GM12873 (cell line): ENCODE measurements around the gene ABHD16B.

Experiments
- CTCF ChIP-seq: IDR thresholded peaks from 2 replicates; pipeline ENCODE4 v1.5.1; 2012; ENCODE audit warnings: low read depth, mild to moderate bottlenecking, moderate library complexity, low read length, control low read depth; ENCODE audit not compliant: insufficient read depth; ENCODE audit errors: missing control alignments

Gene ABHD16B

GRCh38 chr20:63861365-63861934 lies at the start of gene ABHD16B:
ABHD16B (plus strand) TSS chr20:63861498; CDS start chr20:63861541, 43 bp downstream.
- no peak for TF ChIP-seq CTCF

GRCh38 chr20:63814891-63815614 lies 46.2 kb upstream of the ABHD16B start:
- no peak for TF ChIP-seq CTCF

DNA sequence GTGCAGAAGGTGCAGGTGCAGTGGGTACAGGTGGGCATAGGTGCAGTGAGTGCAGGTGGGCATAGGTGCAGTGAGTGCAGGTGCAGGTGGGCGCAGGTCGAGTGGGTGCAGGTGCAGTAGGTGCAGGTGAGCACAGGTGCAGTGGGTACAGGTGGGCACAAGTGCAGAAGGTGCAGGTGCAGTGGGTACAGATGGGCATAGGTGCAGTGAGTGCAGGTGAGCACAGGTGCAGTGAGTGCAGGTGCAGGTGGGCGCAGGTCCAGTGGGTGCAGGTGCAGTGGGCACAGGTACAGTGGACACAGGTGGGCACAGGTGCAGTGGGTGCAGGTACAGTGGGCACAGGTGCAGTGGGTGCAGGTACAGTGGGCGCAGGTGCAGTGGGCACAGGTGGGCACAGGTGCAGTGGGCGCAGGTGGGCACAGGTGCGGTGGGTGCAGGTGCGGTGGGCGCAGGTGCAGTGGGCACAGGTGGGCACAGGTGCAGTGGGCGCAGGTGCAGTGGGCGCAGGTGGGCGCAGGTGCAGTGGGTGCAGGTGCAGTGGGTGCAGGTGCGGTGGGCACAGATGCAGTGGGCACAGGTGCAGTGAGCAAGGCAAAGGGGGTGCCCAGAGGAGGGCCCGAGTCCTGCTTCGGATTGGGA lies 45.6 kb upstream of the ABHD16B start:
- TF ChIP-seq CTCF = no peak

GRCh38 chr20:63819224-63819921 lies 41.9 kb upstream of the ABHD16B start:
- TF ChIP-seq CTCF = no peak

GRCh38 chr20:63821811-63822210 lies 39.5 kb upstream of the ABHD16B start:
- no peak for TF ChIP-seq CTCF

- TF ChIP-seq CTCF = no peak
Observed at GRCh38 chr20:63822276-63822696, 39.0 kb upstream of the ABHD16B start.

DNA sequence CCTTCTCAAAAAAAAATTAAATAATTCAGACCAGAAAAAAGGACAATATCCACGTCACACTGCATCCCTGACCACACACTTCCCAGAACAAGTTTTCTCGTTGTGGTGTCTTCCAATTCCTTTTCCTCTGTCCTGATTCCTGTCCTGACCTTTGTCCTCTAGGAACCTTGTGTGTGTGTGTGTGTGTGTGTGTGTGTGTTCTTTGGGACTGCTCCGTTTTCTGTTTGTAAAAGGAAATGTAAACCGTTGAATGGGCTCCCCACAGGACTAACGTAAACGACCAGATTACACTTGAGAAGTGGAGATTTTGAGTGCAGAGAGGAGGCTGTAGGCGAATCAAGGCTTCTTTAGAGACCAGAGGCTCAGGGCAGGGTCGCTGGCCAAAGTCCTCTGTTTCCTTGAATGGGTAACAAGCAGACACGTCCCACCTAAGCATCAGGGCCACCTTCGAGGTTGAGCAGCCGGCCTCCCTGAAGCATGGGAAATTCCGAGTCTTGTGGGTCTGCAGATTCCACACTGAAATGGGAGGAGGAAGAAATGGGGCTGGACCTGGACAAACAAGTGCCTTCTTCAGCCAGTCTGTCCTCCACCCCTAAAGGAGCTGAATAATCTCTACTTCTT lies 37.5 kb upstream of the ABHD16B start:
- TF ChIP-seq CTCF = no peak
